Measurements from ENCODE around the gene DDX31. TPM values are rescaled to one million over a fixed set of nuclear protein-coding genes. Genes with fewer than 3 reads are reported as not detected.

DDX31 gene
- total and polyA plus RNA-seq, 9 of the 15 experiments (the other 6 are each of a cell fraction or from before 2014, with no cell fraction given): 11.9 to 24.6 (median 22.2) TPM

DNA sequence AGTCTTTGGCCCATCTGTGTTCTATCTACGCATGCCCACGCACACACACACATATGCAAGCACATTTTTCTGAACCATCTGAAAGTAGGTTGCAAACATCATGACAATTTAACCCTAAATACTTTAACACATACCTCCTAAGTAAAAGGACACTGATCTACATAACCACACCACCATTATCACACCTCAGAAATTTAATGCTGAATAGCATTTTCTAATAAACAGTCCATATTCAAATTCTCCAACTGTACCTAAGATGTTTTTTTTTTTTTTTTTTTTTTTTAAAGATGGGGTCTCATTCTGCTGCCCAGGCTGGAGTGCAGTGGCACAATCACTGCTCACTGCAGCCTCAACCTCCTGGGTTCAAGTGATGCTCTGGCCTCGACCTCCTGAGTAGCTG lies 35.5 kb downstream of the DDX31 start:
- CTCF ChIA-PET (ENCODE audit: low intra/inter-chr PET ratio): no interaction called here
- Histone ChIP-seq H3K79me2 (ENCODE audit: control insufficient read depth, insufficient read depth, low read length) (no peaks in the 10 kb centered on the region), H3K9me1 (ENCODE audit: control insufficient read depth, insufficient read depth, low read length) (no peaks in the 10 kb centered on the region), H3K4me2 (ENCODE audit: insufficient read depth, low read length) (no peak overlapping the region), H3K27ac (ENCODE audit: extremely low read depth, low read depth, low read length) (no peak overlapping the region), H3K27me3 (ENCODE audit: control insufficient read depth in 2 of 2, insufficient read depth in 2 of 2, low read length in 2 of 2) (no peaks in the 10 kb centered on the region), H3K4me3 (no peak overlapping the region), H3K4me1 (replicated peaks in 1 of 2; ENCODE audit: control insufficient read depth in 2 of 2, insufficient read depth in 2 of 2, low read length in 2 of 2) (no peaks in the 10 kb centered on the region), H3K9ac (ENCODE audit: insufficient read depth in 1 of 2, low read depth in 2 of 2, low read length in 2 of 2) (no peak overlapping the region), H3K36me3 (ENCODE audit: control insufficient read depth, insufficient read depth, low read length) (peaks cover 79% of the 10 kb centered on the region; the same call in 2 of the 3 replicates), H2AFZ (ENCODE audit: low read depth, low read length) (no peak overlapping the region), H3K9me3 (replicated peaks; ENCODE audit: control insufficient read depth, insufficient read depth, low read depth, low read length) (no peaks in the 10 kb centered on the region), H4K20me1 (replicated peaks; ENCODE audit: control insufficient read depth, insufficient read depth, low read length) (0 out of 2 replicates have a peak, but pooled peaks cover 4% of the 10 kb centered on the region)
- FAIRE-seq (no peak), DNase-seq (ENCODE audit: extremely low read depth in 1 of 4, low spot score in 3 of 4) (no peak), ATAC-seq (no peak)
- intact Hi-C loops (cut with micrococcal nuclease) (no loop called here), in situ Hi-C loops (cut with MboI) (no loop called here)
- WGBS (ENCODE audit: insufficient coverage, low coverage, missing lambda C conversion rate): 93% methylated on average over 3 of the region's 3 CpGs
- POLR2A ChIA-PET: no interaction called here
- BruUV-seq (replicated peaks): no TSS peak
- no peak for TF ChIP-seq ZNF436 (CRISPR knock-in tag; IDR thresholded peaks at IDR 0.05)
- no peak for TF ChIP-seq CAMTA2 (CRISPR knock-in tag; conservative IDR thresholded peaks at IDR 0.05)
- no peak for TF ChIP-seq EWSR1 (IDR thresholded peaks at IDR 0.05; ENCODE audit: borderline replicate concordance, low read depth, partially characterized antibody)
- TF ChIP-seq MAFG (tag; conservative IDR thresholded peaks at IDR 0.05): peak; percentile 50
- TF ChIP-seq, protein P1, sequence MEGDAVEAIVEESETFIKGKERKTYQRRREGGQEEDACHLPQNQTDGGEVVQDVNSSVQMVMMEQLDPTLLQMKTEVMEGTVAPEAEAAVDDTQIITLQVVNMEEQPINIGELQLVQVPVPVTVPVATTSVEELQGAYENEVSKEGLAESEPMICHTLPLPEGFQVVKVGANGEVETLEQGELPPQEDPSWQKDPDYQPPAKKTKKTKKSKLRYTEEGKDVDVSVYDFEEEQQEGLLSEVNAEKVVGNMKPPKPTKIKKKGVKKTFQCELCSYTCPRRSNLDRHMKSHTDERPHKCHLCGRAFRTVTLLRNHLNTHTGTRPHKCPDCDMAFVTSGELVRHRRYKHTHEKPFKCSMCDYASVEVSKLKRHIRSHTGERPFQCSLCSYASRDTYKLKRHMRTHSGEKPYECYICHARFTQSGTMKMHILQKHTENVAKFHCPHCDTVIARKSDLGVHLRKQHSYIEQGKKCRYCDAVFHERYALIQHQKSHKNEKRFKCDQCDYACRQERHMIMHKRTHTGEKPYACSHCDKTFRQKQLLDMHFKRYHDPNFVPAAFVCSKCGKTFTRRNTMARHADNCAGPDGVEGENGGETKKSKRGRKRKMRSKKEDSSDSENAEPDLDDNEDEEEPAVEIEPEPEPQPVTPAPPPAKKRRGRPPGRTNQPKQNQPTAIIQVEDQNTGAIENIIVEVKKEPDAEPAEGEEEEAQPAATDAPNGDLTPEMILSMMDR (IDR thresholded peaks at IDR 0.05 in 2 of 3, conservative IDR thresholded peaks at IDR 0.05 in 1 of 3; ENCODE audit: insufficient read depth in 2 of 3, low read depth in 1 of 3, low read length in 3 of 3): no peak
- TF ChIP-seq MBD2 (IDR thresholded peaks at IDR 0.05; ENCODE audit: borderline replicate concordance, low read depth): no peak
- TF ChIP-seq, protein P2, sequence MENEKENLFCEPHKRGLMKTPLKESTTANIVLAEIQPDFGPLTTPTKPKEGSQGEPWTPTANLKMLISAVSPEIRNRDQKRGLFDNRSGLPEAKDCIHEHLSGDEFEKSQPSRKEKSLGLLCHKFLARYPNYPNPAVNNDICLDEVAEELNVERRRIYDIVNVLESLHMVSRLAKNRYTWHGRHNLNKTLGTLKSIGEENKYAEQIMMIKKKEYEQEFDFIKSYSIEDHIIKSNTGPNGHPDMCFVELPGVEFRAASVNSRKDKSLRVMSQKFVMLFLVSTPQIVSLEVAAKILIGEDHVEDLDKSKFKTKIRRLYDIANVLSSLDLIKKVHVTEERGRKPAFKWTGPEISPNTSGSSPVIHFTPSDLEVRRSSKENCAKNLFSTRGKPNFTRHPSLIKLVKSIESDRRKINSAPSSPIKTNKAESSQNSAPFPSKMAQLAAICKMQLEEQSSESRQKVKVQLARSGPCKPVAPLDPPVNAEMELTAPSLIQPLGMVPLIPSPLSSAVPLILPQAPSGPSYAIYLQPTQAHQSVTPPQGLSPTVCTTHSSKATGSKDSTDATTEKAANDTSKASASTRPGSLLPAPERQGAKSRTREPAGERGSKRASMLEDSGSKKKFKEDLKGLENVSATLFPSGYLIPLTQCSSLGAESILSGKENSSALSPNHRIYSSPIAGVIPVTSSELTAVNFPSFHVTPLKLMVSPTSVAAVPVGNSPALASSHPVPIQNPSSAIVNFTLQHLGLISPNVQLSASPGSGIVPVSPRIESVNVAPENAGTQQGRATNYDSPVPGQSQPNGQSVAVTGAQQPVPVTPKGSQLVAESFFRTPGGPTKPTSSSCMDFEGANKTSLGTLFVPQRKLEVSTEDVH (IDR thresholded peaks at IDR 0.05; ENCODE audit: low read depth, partially characterized antibody): no peak
- TF ChIP-seq C11orf30 (IDR thresholded peaks at IDR 0.05; ENCODE audit: low read depth): peak; percentile 59; the same call in 1 of the 2 replicates
- no peak for TF ChIP-seq GTF2E2 (tag; IDR thresholded peaks at IDR 0.05)
- no peak for TF ChIP-seq FOXK2 (conservative IDR thresholded peaks at IDR 0.05 in 1 of 2, IDR thresholded peaks at IDR 0.05 in 1 of 2; ENCODE audit: low read depth in 2 of 2)
- TF ChIP-seq ZNF41 (CRISPR knock-in tag; conservative IDR thresholded peaks at IDR 0.05): no peak
- no peak for TF ChIP-seq HNRNPL (IDR thresholded peaks at IDR 0.05; ENCODE audit: low read depth, low read length)
- no peak for TF ChIP-seq RBM34 (IDR thresholded peaks at IDR 0.05; ENCODE audit: borderline replicate concordance, insufficient read depth, low read length)
- no peak for TF ChIP-seq GATAD2B (IDR thresholded peaks at IDR 0.05; ENCODE audit: borderline replicate concordance)
- TF ChIP-seq, protein P3, sequence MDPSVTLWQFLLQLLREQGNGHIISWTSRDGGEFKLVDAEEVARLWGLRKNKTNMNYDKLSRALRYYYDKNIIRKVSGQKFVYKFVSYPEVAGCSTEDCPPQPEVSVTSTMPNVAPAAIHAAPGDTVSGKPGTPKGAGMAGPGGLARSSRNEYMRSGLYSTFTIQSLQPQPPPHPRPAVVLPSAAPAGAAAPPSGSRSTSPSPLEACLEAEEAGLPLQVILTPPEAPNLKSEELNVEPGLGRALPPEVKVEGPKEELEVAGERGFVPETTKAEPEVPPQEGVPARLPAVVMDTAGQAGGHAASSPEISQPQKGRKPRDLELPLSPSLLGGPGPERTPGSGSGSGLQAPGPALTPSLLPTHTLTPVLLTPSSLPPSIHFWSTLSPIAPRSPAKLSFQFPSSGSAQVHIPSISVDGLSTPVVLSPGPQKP (CRISPR knock-in tag; IDR thresholded peaks at IDR 0.05): no peak
- TF ChIP-seq ZNF316 (IDR thresholded peaks at IDR 0.05): peak; percentile 82
- no peak for TF ChIP-seq WHSC1 (IDR thresholded peaks at IDR 0.05; ENCODE audit: low read length)
- TF ChIP-seq SREBF1 (IDR thresholded peaks at IDR 0.05; ENCODE audit: borderline replicate concordance, low read depth, low read length): no peak
